HG02981 (cell line): Measurements from ENCODE around the gene XDH.

Experiments used
- ATAC-seq: cut with Tn5 transposase; IDR thresholded peaks from one replicate; pipeline ENCODE4 v1.9.1; 2021; ENCODE audit warnings: mild to moderate bottlenecking, moderate library complexity; ENCODE audit not compliant: unreplicated experiment

The XDH gene

GRCh38 chr2:31333046-31333445 is 81.5 kb downstream of the XDH start:
- no peak for ATAC-seq

GRCh38 chr2:31332521-31332920 is 82.0 kb downstream of the XDH start:
- no peak for ATAC-seq

GRCh38 chr2:31331156-31331555 is 83.4 kb downstream of the XDH start:
- ATAC-seq = no peak

GRCh38 chr2:31329081-31329625 is 85.4 kb downstream of the XDH start:
- ATAC-seq = no peak

GRCh38 chr2:31328026-31328425 is 86.5 kb downstream of the XDH start:
- ATAC-seq = no peak

- no peak for ATAC-seq
These were observed 87.0 kb downstream of the XDH start for GRCh38 chr2:31327505-31327904.

- peak; percentile 75 for ATAC-seq
These were observed 90.4 kb downstream of the XDH start for GRCh38 chr2:31324016-31324633.

- ATAC-seq = no peak
These were observed 92.2 kb downstream of the XDH start for GRCh38 chr2:31322371-31322770.

GRCh38 chr2:31319406-31320175 is 95.0 kb downstream of the XDH start:
- peak; percentile 53 for ATAC-seq

GRCh38 chr2:31318361-31319336 is 95.9 kb downstream of the XDH start:
- ATAC-seq = peak; percentile 52

GRCh38 chr2:31317396-31317795 is 97.1 kb downstream of the XDH start:
- ATAC-seq = no peak

- ATAC-seq = no peak
These were observed 99.8 kb downstream of the XDH start for GRCh38 chr2:31314761-31315160.

GRCh38 chr2:31312898-31313297 is 101.6 kb downstream of the XDH start:
- no peak for ATAC-seq

GRCh38 chr2:31304816-31305215 is 109.7 kb downstream of the XDH start:
- ATAC-seq = no peak

GRCh38 chr2:31302940-31303563 is 111.5 kb downstream of the XDH start:
- no peak for ATAC-seq

- no peak for ATAC-seq
These were observed 114.2 kb downstream of the XDH start for GRCh38 chr2:31300309-31300708.

GRCh38 chr2:31299547-31299946 is 115.0 kb downstream of the XDH start:
- ATAC-seq = no peak

GRCh38 chr2:31297751-31298150 is 116.8 kb downstream of the XDH start:
- ATAC-seq = no peak

GRCh38 chr2:31296641-31297287 is 117.8 kb downstream of the XDH start:
- no peak for ATAC-seq

GRCh38 chr2:31294196-31294595 is 120.3 kb downstream of the XDH start:
- ATAC-seq = no peak
